ENCODE measurements around the gene PDRG1.

PDRG1 gene

DNA sequence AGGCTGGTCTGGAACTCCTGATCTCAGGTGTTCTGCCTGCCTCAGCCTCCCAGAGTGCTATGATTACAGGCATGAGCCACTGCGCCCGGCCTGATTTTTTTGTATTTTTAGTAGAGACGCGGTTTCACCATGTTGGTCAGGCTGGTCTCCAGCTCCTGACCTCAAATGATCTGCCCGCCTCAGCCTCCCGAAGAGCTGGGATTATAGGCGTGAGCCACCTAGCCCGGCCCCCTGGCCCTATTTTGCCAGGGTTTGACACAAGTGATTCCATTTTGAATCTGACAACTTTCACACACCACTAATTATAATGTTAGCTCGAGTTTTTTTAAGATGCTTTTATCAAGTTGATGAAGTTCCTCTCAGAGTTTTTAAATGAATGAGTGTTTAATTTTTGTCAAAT is 55.8 kb downstream of the PDRG1 start:
- DNase-seq (no peak), ATAC-seq (ENCODE audit: insufficient read depth, low read depth) (no peak)
- Histone ChIP-seq H3K4me1 (ENCODE audit: insufficient read depth, low read length) (no peaks in the 10 kb centered on the region), H3K27me3 (ENCODE audit: insufficient read depth, low read length, poor library complexity) (peaks cover 16% of the 10 kb centered on the region), H3K9me3 (ENCODE audit: insufficient read depth, low read length, severe bottlenecking) (no peaks in the 10 kb centered on the region), H3K36me3 (ENCODE audit: insufficient read depth, low read length) (no peaks in the 10 kb centered on the region), H4K20me1 (ENCODE audit: insufficient read depth, low read length) (peaks cover 3% of the 10 kb centered on the region; the same call in 1 of the 2 replicates), H3K4me3 (ENCODE audit: low read depth in 1 of 2, low read length in 2 of 2) (no peak overlapping the region), H3K27ac (ENCODE audit: low read length) (no peak overlapping the region), H3K4me2 (ENCODE audit: insufficient read depth, low read length) (no peak overlapping the region), H3K9ac (ENCODE audit: low read depth, low read length) (no peak overlapping the region), H3K79me2 (ENCODE audit: insufficient read depth, low read length) (no peaks in the 10 kb centered on the region), H2AFZ (ENCODE audit: low read depth, low read length) (no peak overlapping the region)
- TF ChIP-seq EZH2 (IDR thresholded peaks at IDR 0.05; ENCODE audit: borderline replicate concordance, low read depth, low read length, severe bottlenecking): no peak
- TF ChIP-seq, protein P1, sequence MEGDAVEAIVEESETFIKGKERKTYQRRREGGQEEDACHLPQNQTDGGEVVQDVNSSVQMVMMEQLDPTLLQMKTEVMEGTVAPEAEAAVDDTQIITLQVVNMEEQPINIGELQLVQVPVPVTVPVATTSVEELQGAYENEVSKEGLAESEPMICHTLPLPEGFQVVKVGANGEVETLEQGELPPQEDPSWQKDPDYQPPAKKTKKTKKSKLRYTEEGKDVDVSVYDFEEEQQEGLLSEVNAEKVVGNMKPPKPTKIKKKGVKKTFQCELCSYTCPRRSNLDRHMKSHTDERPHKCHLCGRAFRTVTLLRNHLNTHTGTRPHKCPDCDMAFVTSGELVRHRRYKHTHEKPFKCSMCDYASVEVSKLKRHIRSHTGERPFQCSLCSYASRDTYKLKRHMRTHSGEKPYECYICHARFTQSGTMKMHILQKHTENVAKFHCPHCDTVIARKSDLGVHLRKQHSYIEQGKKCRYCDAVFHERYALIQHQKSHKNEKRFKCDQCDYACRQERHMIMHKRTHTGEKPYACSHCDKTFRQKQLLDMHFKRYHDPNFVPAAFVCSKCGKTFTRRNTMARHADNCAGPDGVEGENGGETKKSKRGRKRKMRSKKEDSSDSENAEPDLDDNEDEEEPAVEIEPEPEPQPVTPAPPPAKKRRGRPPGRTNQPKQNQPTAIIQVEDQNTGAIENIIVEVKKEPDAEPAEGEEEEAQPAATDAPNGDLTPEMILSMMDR (IDR thresholded peaks at IDR 0.05; ENCODE audit: borderline replicate concordance, extremely low read depth, low read length, poor library complexity, severe bottlenecking): no peak

DNA sequence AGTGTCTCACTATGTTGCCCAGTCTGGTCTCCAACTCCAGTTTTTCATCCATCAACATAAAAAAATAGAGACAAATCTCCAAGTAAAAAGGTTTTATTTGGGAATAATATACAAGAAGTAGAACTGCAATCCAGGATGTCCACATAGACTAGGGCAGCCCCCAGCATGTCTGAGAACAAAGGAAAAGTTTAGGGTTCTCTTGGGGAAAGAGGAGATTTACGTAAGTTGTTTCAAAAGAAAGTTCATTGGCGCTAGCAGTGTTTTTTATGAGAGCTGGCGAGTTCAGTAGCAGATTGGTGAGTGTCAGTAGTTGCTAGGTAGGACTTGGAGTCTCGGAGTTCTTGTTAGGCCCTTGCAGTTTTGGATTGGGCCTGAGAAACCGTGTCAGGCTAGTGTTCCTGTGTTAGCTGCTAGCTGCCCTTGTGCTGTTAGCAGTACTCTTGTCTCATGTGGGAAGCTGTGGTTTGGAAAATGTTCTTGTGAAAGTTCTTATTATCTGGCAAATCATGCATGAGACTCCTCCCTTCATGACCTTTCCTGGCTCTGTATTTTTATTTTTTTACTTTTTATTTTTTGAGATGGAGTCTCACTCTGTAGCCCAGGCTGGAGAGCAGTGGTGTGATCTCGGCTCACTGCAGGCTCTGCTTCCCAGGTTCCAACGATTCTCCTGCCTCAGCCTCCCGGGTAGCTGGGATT is 56.7 kb downstream of the PDRG1 start:
- no peak overlapping the region for H3K9ac ChIP-seq (ENCODE audit: low read depth, low read length)
- 0 out of 3 replicates have a peak, but pooled peaks have one; percentile 37 for ATAC-seq (ENCODE audit: insufficient read depth, low read depth)
- H3K4me1 ChIP-seq (ENCODE audit: insufficient read depth, low read length): no peaks in the 10 kb centered on the region
- H3K27me3 ChIP-seq (ENCODE audit: insufficient read depth, low read length, poor library complexity): peaks cover 16% of the 10 kb centered on the region
- TF ChIP-seq, protein P1 (IDR thresholded peaks at IDR 0.05; ENCODE audit: borderline replicate concordance, extremely low read depth, low read length, poor library complexity, severe bottlenecking): no peak
- TF ChIP-seq EZH2 (IDR thresholded peaks at IDR 0.05; ENCODE audit: borderline replicate concordance, low read depth, low read length, severe bottlenecking): no peak
- no peaks in the 10 kb centered on the region for H3K9me3 ChIP-seq (ENCODE audit: insufficient read depth, low read length, severe bottlenecking)
- no peaks in the 10 kb centered on the region for H3K79me2 ChIP-seq (ENCODE audit: insufficient read depth, low read length)
- no peak overlapping the region for H3K4me3 ChIP-seq (ENCODE audit: low read depth in 1 of 2, low read length in 2 of 2)
- H2AFZ ChIP-seq (ENCODE audit: low read depth, low read length): no peak overlapping the region
- H3K27ac ChIP-seq (ENCODE audit: low read length): no peak overlapping the region
- no peak for DNase-seq
- peaks cover 3% of the 10 kb centered on the region; the same call in 1 of the 2 replicates for H4K20me1 ChIP-seq (ENCODE audit: insufficient read depth, low read length)
- no peak overlapping the region for H3K4me2 ChIP-seq (ENCODE audit: insufficient read depth, low read length)
- no peaks in the 10 kb centered on the region for H3K36me3 ChIP-seq (ENCODE audit: insufficient read depth, low read length)
